HL-60 (cell line): ENCODE results near the gene ADGRA1.

Experiments used
- DNase-seq, 2 experiments: peaks; one replicate each; pipeline ENCODE4 v3.0.0-alpha.2; 2010 to 2020; ENCODE audit warnings: low read depth in 1 of 2, low spot score in 1 of 2
- H3K27ac ChIP-seq: fragments of 250-450 bp; sonication (Bioruptor Pico); replicated peaks from 2 replicates; pipeline ENCODE4 v1.5.1; 2020; ENCODE audit warnings: mild to moderate bottlenecking, moderate library complexity
- H3K27me3 ChIP-seq: fragments of 250-450 bp; sonication (Bioruptor Pico); 2 replicates; pipeline ENCODE4 v1.5.1; 2021; ENCODE audit warnings: mild to moderate bottlenecking, moderate library complexity; ENCODE audit not compliant: insufficient read depth, poor library complexity, severe bottlenecking
- H3K4me3 ChIP-seq: replicated peaks from 2 replicates; pipeline ENCODE4 v1.5.1; 2011; ENCODE audit warnings: mild to moderate bottlenecking, control low read depth, low read length; ENCODE audit not compliant: insufficient read depth
- CTCF ChIP-seq: IDR thresholded peaks from one replicate; pipeline ENCODE4 v1.5.1; 2011; ENCODE audit warnings: low read length, control low read depth, inconsistent platforms; ENCODE audit not compliant: insufficient read depth
- GABPA ChIP-seq: IDR thresholded peaks from 2 replicates; pipeline ENCODE4 v1.6.1; 2012; ENCODE audit warnings: low read depth
- POLR2AphosphoS5 ChIP-seq: IDR thresholded peaks from 2 replicates; pipeline ENCODE4 v1.6.1; 2012; ENCODE audit warnings: low read depth
- REST ChIP-seq: IDR thresholded peaks from 2 replicates; pipeline ENCODE4 v1.6.1; 2012; ENCODE audit warnings: low read depth; ENCODE audit not compliant: insufficient replicate concordance
- SPI1 ChIP-seq: IDR thresholded peaks from 2 replicates; pipeline ENCODE4 v1.6.1; 2012; ENCODE audit warnings: low read depth, mild to moderate bottlenecking, borderline replicate concordance

The ADGRA1 gene

GRCh38 chr10:133113146-133113830, 25.6 kb downstream of the ADGRA1 start:
- no peak overlapping the region for H3K4me3 ChIP-seq
- no peak for DNase-seq
- no peaks in the 10 kb centered on the region for H3K27me3 ChIP-seq
- no peak overlapping the region for H3K27ac ChIP-seq
- TF ChIP-seq REST = no peak
- TF ChIP-seq CTCF = no peak
- no peak for TF ChIP-seq SPI1
- TF ChIP-seq GABPA = no peak
- TF ChIP-seq POLR2AphosphoS5 = no peak

GRCh38 chr10:133113847-133114246, 26.1 kb downstream of the ADGRA1 start:
- no peak overlapping the region for H3K4me3 ChIP-seq
- no peaks in the 10 kb centered on the region for H3K27me3 ChIP-seq
- DNase-seq = no peak
- no peak for TF ChIP-seq GABPA
- TF ChIP-seq CTCF = no peak
- no peak for TF ChIP-seq POLR2AphosphoS5
- TF ChIP-seq SPI1 = no peak
- TF ChIP-seq REST = no peak
- H3K27ac ChIP-seq = no peak overlapping the region

- TF ChIP-seq REST (no peak), GABPA (no peak), POLR2AphosphoS5 (no peak), CTCF (no peak), SPI1 (no peak)
- Histone ChIP-seq H3K4me3 (no peak overlapping the region), H3K27me3 (no peaks in the 10 kb centered on the region), H3K27ac (no peak overlapping the region)
- DNase-seq = no peak
Observed at GRCh38 chr10:133114251-133114650, 26.5 kb downstream of the ADGRA1 start.
